Endothelial cell of umbilical vein (primary cell): Measurements from ENCODE around the gene HADHB.
"Not testable (repeated sequence)": the region's sequence is repeated elsewhere in the genome, so short reads cannot be mapped to it uniquely, and the experiment has no call there.

Experiments
- CTCF ChIP-seq, 2 donors: IDR thresholded peaks; 1 replicate in 1 of 2; 2 replicates in 1 of 2; pipeline ENCODE4 v1.5.1; 2011; ENCODE audit warnings: low read length in 2 of 2, mild to moderate bottlenecking in 2 of 2, moderate library complexity in 2 of 2, control low read depth in 1 of 2, inconsistent platforms in 1 of 2, low read depth in 1 of 2; ENCODE audit not compliant: insufficient read depth in 1 of 2; ENCODE audit errors: extremely low read depth in 1 of 2
- EZH2 ChIP-seq: IDR thresholded peaks from 2 replicates; pipeline ENCODE4 v1.6.1; 2012; ENCODE audit warnings: borderline replicate concordance, low read depth, mild to moderate bottlenecking, moderate library complexity, low read length, inconsistent platforms; ENCODE audit not compliant: severe bottlenecking
- GATA2 ChIP-seq: IDR thresholded peaks from 2 replicates; pipeline ENCODE4 v1.7.0; 2011; ENCODE audit warnings: low read depth, mild to moderate bottlenecking, moderate library complexity, mixed read lengths, low read length; ENCODE audit not compliant: insufficient read length, insufficient read depth
- POLR2A ChIP-seq: IDR thresholded peaks from 2 replicates; pipeline ENCODE4 v1.6.1; 2012; ENCODE audit warnings: low read depth, mild to moderate bottlenecking, control low read depth, low read length
- TF ChIP-seq, protein P1 (sequence below): IDR thresholded peaks from 2 replicates; pipeline ENCODE4 v1.6.1; 2011; ENCODE audit not compliant: insufficient read depth, insufficient read length

DNA sequence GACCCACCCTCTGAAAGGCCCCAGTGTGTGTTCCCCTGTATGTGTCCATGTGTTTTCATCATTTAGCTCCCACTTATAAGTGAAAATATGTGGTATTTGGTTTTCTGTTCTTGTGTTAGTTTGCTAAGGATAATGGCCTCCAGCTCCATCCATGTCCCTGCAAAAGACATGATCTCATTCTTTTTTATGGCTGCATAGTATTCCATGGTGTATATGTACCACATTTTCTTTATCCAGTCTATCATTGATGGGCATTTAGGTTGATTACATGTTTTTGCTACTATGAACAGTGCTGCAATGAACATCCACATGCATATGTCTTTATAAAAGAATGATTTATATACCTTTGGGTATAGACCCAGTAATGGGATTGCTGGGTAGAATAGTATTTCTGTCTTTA is 79.7 kb downstream of the HADHB start:
- TF ChIP-seq, protein P1, sequence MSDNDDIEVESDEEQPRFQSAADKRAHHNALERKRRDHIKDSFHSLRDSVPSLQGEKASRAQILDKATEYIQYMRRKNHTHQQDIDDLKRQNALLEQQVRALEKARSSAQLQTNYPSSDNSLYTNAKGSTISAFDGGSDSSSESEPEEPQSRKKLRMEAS, result not testable (repeated sequence)
- TF ChIP-seq EZH2; CTCF (IDR thresholded peaks at IDR 0.05; ENCODE audit: extremely low read depth in 1 of 2, insufficient read depth in 1 of 2, low read depth in 1 of 2, low read length in 2 of 2); POLR2A; GATA2: not testable (repeated sequence)
